Amniotic epithelial cell (primary cell): ENCODE data around the gene SLIT3.

ENCODE experiments used
- DNase-seq: peaks from one replicate; pipeline ENCODE4 v3.0.0-alpha.2; 2010; ENCODE audit warnings: low read depth

Gene SLIT3

DNA sequence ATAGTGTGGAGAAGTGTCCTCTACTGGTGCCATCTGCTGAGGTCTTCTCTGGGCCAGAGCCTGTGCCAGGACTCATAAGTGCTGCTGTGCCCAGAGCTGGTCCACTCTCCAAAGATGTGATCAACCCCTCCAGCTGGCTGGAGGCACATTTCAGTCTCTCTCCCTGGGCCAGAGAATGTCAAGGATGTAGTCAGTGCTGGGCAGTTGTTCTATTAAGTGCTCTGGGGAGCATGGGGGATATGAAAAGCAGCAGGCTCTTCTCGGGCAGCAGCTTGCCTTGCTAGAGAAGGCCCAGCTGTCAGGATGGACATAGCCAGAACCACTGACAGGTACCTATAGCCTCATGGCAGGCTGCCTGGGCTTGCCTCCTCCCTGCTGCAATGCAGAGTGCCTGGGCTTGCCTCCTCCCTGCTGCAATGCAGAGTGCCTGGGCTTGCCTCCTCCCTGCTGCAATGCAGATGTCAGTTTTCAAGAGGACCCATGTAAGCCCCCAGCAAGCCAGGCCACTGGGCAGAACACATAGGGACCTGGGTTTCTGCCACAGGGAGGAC, 564.6 kb downstream of the SLIT3 start:
- no peak for DNase-seq

DNA sequence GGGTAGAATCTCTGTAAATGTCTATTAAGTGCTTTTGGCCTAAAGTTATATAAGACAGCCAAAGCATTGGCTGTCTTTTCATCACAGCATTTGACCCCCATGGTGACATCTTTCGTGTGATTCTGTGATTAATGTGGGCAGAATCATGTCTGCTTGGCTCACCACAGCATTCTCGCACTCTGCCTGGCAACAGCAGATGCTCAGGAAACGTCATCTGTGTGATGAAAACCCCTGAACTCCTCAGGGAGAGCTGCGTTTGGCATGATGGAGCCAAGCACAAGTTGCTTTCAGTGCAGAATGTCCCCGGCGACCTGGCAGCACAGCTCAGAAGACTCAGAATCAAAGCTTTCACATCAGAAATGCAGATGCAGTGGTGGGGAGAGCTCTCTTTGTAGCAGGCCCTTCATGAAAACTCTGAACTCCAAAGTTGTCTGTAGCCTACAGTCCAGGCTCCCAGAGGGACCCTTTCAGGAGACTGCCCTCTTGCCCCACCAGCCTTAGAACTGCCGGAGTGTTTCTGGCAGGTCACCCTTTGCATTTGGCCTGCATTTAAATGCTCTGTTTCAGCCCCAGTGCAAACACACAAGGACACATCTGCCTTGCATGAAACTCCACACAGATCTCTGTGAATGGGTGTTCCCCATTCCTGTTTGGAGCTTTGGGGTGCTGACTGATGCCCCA, 566.2 kb downstream of the SLIT3 start:
- DNase-seq: peak; percentile 14

DNA sequence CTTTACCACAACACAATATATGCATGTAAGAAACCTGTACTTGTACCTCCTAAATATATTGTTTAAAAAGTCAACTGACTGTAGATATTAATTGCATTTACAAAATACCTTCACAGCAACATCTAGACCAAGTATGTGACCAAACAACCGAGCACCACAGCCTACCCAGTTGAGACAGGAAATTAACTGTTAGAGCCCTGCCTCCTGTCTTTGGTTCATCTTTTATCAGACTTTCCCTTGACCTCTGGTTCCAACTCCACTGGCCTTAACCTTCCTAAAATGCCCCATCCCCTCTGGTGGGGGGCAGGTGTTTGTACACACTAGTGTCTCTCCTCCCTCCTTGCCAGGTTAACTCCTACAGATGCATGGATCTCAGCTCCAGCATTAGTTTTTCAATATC, 566.8 kb downstream of the SLIT3 start:
- DNase-seq: no peak

DNA sequence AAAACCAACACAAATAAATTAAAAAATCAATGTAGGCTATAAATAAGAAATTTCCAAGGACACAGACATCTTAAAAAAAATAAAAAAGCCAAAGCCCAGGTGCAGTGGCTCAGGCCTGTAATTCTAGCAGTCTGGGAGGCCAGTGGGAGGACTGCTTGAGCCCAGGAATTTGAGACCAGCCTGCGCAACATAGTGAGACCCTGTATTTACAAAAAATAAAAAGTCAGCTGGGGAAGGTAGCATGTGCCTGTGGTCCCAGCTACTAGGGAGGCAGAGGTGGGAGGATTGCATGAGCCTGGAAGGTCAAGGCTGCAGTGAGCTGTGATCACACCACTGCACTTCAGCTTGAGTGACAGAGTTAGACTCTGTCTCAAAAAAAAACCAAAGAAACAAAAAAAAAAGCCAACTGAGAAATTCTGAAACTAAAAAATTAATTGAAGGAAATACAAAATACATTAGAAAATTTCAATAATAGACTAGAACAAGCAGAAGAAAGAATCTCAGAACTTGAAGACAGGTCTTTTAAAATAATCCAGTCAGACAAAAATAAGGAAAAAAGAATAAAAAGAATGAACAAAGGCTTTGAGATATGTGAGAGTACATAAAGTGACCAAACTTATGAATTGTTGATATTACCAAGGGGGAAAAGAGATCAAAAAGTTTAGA, 572.3 kb downstream of the SLIT3 start:
- DNase-seq: no peak

DNA sequence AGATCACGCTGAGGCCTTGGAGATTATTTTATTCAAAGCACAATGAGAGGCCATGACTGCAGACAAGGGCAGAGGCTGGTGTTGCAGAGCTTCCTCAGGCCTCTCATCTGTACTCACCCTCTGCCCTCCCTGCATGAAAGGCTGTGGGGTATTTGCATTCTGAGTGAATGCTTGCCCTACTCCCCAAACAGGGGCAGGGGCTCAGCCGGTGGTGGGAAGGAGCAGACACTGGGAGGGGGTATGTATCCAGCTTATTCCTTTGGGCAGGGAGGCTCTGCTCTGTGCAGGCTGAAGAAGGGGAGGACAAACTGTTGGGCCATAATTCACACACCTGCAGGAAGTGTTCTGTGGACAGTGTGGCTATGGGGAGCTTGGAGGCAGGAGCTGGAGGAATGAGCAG, 573.4 kb downstream of the SLIT3 start:
- no peak for DNase-seq

DNA sequence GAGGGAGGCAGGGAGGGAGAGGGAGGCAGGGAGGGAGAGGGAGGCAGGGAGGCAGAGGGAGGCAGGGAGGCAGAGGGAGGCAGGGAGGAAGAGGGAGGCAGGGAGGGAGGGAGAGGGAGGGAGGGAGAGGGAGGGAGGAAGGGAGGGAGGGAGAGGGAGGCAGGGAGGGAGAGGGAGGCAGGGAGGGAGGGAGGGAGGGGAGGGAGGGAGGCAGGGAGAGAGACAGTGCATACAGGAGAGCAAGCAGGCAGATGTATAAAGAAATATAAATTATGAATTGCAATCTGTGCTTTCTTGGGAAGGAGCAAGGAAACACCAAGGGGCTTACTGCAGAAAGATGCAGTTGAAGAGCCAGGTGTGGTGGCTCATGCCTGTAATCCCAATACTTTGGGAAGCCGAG, 574.6 kb downstream of the SLIT3 start:
- no peak for DNase-seq

DNA sequence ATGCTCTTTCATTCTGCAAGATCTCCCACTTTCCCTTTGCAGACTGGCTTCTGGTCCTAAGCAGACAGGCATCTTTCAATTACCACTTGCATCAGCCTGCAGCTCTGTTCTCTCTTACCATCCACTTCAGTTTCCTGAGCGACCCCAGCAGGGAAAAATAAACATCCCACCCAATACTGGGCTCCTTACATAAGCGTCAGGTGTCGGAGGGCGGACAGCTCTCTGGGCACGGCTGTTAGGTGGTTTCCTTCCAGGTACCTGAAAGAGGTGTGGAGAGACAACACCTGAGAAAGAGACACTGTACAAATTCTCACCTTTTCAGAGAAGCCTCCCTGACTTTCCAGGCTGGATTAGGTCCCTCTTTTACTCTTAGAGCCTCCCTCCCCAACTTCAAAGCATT, 576.7 kb downstream of the SLIT3 start:
- DNase-seq: no peak

DNA sequence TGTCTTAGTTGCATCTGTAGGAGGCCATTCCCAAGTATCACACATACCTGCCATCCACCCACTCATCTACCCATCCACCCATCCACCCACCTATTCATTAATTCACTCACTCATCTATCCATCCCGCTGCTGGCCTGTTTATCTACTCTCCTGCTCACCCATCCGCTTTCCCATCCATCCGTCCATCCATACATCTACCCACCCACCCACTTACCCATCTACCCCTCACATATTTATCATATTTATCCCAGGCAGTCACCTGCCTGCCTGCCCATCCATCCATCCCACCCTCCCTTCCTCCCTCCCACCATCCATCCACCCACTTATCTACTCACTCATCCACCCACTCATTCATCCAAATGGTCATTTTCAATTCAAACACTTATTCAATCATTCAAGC, 577.9 kb downstream of the SLIT3 start:
- no peak for DNase-seq

DNA sequence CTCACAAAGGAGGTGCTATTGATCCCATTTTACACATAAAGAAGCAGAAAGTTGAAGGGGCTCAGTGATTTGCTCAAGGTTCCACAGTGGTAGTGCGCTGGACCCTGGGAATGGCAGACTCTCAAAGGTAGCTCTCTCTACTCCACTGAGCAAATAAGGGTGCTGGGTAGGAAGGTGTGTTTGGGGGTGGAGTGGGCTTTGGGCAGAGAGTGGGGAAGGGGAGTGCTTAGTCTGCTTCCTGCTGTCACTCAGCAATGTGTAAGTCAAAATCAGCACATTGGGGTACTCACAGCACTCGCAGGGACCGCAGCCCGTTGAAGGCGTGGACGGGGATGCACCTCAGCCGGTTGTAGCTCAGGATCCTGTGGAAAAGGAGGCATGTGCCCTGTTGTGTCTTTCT, 579.0 kb downstream of the SLIT3 start:
- no peak for DNase-seq

DNA sequence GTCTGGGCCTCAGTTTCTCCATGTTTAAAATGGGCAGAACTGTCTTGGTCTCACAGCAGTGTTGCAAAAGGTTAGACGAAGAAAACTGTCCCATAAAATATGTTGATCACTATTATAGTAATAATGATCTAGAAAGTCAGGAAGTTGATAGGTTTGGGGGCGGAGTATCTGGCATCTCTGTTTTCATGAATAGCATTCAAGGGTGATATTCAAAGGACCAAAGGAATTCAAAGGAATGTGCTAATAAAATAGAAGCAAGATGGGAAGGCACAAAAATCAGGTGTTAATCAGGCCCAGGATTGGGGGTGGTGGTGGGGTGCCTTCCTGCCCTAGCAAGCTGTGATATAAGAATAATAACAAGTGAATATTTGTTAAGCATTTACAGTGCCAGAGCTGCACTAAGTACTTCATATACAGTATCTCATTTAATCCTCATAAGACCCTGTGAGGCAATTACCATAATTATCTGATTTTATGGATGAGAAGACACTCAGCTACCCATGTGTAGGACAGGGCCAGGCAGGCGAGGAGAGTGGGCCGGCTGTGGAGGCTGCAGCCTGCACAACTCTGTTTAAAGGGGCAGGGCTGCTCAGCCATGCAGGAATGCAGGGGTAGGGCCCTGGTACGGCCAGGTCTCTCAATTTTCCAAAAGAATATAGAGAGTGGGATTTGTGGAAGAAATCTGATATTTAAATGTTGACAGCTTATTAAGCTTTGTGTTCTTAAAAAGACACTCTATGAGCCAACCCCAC, 579.8 kb downstream of the SLIT3 start:
- no peak for DNase-seq

DNA sequence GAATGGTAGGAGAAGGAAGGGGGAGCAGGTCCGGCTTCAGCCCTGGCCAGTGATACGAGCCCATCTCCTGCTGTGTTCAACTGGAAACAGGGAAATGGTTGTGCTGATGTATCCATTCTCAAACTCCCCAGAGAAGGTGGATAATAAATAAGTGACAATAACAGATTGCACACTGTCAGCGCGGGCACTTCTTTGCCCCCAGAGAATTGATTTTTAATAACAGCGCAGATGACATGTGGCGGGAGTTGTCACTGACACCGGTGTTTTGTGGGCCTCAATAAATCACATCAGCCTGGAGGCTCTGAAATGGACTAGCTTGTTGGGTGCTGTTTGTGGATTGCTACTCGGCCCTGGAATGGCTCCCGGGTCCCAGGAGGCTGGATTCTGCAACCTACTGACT, 580.4 kb downstream of the SLIT3 start:
- no peak for DNase-seq

DNA sequence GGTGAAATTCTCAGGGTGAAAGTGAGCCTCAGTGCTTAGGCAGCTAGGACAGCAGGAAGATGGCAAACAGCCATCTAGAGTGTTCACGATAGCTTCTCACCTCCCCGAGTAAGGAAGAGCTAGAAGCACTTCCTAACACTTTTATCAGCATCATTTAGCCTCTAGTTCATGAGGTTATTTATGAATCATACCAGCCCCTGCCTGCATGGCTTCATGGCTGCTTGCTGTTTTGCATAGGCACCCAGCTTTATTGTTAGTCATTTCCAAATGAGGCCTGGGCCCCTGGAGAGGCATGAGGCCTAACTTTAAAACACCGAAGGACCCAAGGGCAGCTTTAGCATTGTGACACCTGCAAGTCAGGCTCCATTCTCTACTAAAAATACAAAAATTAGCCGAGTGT, 586.9 kb downstream of the SLIT3 start:
- peak; percentile 36 for DNase-seq

DNA sequence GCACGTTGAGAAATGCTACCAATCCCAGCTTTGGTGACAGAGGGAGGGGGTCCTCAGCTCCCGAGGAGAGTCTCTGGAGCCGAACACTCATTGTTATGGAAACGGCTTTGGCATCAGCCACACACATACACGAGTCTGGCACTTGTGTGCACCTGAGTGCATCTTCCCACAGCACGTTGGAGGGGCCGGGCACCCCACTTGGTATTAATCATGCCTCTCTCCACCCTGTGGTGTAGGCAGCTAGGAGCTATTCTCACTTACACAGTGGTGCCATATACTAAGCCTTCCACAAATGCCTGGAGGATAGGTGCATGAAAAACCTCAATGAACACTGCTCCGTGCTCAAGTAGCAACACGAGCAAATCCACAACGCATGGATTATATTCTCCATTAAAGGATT, 587.9 kb downstream of the SLIT3 start:
- DNase-seq: no peak

DNA sequence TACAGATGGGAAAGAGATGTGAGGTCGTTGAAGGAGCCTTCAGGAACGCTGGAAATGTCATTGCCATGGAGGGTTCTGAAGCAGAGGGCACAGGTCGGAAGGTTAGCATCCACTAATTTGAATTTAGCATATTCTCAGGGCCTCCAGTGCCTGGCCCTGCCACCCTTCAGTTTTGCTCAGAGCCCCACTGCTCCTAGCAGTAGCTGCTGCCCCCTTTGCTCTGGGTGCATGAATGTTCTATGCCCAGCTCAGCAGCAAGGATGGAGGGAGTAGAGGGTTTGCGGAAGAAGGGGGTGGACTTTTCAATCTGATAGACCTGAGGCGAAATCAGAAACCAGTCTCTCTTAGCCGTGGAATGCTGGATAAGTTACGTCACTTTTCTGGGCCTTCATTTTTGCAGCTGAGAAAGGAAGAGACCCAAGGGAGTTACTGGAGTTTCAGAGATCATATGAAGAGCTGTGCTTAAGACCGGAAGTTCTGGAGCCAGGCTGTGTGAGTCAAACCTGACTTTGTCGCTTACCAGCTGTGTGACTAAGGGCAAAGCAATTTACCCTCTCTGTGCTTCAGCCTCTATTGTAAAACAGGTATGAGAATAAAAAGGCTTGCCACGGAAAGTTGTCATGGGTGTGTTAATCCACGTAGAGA, 588.5 kb downstream of the SLIT3 start:
- peak; percentile 88 for DNase-seq

DNA sequence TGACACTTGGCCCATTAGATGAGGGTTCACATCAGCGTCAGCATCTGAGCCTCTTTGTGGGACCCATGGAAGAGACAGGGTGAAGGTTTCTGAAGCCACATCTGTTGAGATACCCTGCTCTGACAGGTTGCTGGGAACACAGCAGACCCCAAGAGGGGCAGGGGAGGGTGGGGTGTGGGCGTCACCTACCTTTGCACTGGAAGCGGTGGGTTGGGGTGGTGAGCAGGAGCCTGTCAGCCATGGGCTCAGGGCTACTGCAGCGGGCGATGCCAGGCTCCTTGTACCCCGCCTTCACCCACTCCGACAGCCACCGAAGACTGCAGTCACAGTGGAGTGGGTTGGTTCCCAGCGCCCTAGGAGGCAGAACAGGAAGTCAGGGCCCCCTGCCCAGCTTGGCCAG, 590.2 kb downstream of the SLIT3 start:
- DNase-seq: no peak

DNA sequence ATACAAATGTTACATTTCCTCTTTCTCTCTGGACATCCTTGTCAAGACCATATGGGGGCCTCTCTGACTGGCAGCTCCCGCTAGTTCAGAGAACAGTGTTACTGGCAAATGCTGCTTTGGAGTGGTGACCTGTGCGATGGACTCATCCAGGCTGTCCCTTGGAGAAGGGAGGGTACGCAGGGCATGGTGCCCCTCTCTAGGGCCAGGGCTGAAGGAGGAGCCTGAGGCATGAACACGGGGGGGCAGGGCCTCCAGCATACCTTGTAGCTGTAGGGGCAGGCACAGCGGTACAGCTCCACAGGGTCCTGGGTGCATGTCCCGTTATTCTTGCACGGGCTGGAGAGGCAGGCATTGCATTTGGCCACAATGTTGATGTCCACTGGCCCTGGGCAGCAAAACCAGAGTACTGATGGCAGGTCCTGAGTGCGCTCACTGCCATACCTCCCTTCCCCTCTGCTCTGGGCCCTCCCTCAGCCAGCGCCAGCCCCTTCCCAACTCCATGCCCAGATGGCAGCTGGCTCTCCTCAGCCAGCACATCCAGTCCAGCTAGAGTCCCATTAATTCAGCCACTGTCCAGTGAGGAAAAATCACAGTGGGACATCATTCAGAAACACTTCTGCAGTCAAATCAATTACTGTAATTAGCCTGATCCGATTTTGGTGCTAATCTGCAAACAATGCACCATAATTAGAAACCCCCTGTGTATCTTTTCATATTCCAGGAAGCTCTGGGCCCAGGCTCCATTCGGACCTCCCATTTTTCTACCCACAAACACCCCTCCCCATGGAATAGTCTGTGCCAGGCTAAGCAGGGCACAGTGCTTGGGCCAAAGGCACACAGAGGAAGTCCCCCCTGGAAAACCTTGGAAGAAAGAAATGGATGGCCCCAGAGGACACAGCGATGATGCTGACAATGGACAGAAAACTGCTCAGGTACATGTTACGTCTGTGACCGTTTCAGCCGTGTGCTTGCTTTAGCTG, 592.9 kb downstream of the SLIT3 start:
- no peak for DNase-seq

DNA sequence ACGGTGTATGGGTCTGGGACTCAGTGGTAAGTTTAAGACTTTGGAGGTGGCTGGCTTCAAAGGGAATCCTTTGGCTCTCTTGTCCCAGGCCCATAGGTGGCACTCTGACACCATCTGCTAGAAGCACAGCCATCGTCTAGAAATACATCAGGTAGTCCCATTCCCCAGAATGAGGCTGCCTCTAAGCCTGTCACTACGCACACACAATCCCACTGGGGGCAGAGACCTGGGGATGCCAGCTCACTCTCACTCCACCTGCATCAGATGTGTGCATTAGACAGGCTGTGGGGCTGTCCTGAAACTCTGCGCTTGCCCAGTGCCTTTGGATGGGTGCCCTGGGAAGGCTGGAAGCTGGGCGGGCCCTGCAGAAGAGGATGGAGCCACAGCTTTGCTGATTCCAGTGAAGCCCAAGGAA, 594.3 kb downstream of the SLIT3 start:
- DNase-seq: peak; percentile 14

DNA sequence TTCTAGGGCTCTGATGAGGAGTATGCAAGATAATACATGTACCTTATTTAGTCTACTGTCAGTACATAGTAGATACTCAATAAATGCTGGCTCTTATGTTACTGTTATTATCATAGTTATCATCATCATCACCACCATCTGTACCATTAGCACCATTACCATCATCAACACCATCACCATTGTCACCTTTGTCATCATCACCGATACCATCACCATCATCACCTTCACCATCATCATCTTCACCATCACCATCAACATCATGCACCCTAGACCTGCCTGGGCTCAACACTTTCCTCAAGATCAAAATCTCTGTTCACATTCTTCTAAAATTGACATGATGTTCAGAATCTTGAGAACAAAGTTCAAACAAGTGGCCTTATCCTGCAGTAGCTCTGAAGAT, 595.6 kb downstream of the SLIT3 start:
- DNase-seq: no peak

DNA sequence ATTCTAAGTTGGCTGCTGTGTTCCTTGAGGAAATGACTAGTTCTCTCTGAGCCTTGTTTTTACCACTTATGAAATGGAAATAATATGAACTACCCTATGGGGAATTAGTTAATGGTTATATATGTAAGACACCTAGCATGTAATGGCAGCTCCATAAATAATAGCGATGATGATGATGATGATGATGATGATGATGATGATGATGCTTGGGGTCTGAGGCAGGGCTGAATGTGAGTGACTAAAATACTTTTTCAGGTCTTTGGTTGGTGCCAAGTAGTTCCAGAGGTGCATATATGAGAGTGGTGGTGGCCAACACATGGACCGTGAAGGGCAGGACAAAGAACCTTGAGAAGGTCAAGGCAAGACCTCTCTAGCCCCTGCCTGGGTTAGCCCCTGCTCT, 598.4 kb downstream of the SLIT3 start:
- no peak for DNase-seq

DNA sequence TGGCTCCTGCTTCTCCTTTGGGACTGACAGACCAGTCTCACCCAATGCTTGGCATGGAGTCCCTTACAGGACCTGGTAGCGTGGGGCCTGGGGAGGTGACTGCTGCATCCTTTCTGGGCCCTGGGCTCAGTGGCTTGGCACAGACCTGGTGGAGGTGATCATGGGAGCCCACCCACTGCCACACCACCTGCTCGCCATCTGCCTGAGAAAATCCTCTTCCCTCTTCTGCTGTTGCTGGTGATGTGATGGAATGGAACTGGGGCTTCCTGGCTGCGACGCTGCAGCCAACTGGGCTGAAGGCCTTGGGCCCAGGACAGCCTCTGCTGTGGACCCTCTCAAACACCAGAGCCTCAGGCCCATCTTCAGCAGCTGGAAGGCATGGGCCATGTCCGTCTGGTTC, 599.3 kb downstream of the SLIT3 start:
- DNase-seq: no peak

DNA sequence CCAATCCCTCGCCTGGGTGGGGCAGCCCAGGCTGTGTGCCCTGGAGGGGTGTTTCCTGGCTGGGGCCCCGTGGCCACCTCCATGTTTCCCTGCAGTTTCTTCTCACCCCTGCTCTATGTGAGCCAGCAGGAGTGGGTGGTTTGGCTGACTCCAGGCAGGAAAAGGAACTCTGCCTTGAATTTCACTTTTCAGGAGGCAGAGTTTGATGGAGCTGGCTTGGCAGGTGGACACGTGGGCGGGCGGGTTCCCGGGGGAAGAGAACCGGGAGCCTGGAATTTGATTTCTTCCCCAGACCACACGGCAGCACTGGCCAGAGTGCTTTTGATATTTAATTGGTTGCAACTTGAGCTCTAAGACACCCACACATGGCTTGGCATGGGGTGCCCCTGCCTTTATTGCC, 601.9 kb downstream of the SLIT3 start:
- DNase-seq: no peak
